ENCODE measurements around the gene SKAP1. TPM values are rescaled to one million over a fixed set of nuclear protein-coding genes. Genes with fewer than 3 reads are reported as not detected.

Gene SKAP1
- total RNA-seq, 1 donor from 2014 or later = 0.27 TPM

GRCh38 chr17:48102798-48103715 is 327.0 kb downstream of the SKAP1 start:
- Histone ChIP-seq H3K9me3 (replicated peaks) (no peaks in the 10 kb centered on the region), H3K27ac (replicated peaks) (no peak overlapping the region), H3K27me3 (ENCODE audit: low read depth) (no peaks in the 10 kb centered on the region), H3K36me3 (no peaks in the 10 kb centered on the region), H3K4me3 (no peak overlapping the region), H3K4me1 (peaks cover 44% of the 10 kb centered on the region)
- no peak for TF ChIP-seq CTCF (IDR thresholded peaks at IDR 0.05; ENCODE audit: borderline replicate concordance)
- no peak for DNase-seq
- intact Hi-C loops (cut with micrococcal nuclease) = no loop called here

GRCh38 chr17:48102043-48102750 is 327.8 kb downstream of the SKAP1 start:
- H3K27ac ChIP-seq (replicated peaks) = peak overlapping the region; percentile 96
- peaks cover 42% of the 10 kb centered on the region for H3K4me1 ChIP-seq
- H3K27me3 ChIP-seq (ENCODE audit: low read depth) = no peaks in the 10 kb centered on the region
- peak overlapping the region; percentile 99 for H3K4me3 ChIP-seq
- intact Hi-C loops (cut with micrococcal nuclease) = no loop called here
- no peaks in the 10 kb centered on the region for H3K36me3 ChIP-seq
- H3K9me3 ChIP-seq (replicated peaks) = no peaks in the 10 kb centered on the region
- DNase-seq = no peak
- TF ChIP-seq CTCF (IDR thresholded peaks at IDR 0.05; ENCODE audit: borderline replicate concordance) = no peak

- no peak for TF ChIP-seq CTCF (IDR thresholded peaks at IDR 0.05; ENCODE audit: borderline replicate concordance)
- H3K9me3 ChIP-seq (replicated peaks) = no peaks in the 10 kb centered on the region
- intact Hi-C loops (cut with micrococcal nuclease) = no loop called here
- no peaks in the 10 kb centered on the region for H3K36me3 ChIP-seq
- H3K27ac ChIP-seq (replicated peaks) = peak within 1 kb of the TSS; percentile 96
- H3K27me3 ChIP-seq (ENCODE audit: low read depth) = no peaks in the 10 kb centered on the region
- peaks cover 34% of the 10 kb centered on the region for H3K4me1 ChIP-seq
- peak within 1 kb of the TSS; percentile 99 for H3K4me3 ChIP-seq
- peak; percentile 94 for DNase-seq
Measured at GRCh38 chr17:48101012-48101720, 328.8 kb downstream of the SKAP1 start, which contains the start of gene CBX1. Gene CBX1 (minus strand): TSS chr17:48101478. CDS start chr17:48077004, 24,474 bp downstream.

- peak; percentile 37 for DNase-seq
- H3K4me1 ChIP-seq = peaks cover 34% of the 10 kb centered on the region
- no peaks in the 10 kb centered on the region for H3K9me3 ChIP-seq (replicated peaks)
- intact Hi-C loops (cut with micrococcal nuclease) = no loop called here
- H3K27me3 ChIP-seq (ENCODE audit: low read depth) = no peaks in the 10 kb centered on the region
- peak overlapping the region; percentile 99 for H3K4me3 ChIP-seq
- H3K27ac ChIP-seq (replicated peaks) = peak overlapping the region; percentile 96
- no peaks in the 10 kb centered on the region for H3K36me3 ChIP-seq
- TF ChIP-seq CTCF (IDR thresholded peaks at IDR 0.05; ENCODE audit: borderline replicate concordance) = no peak
Measured at GRCh38 chr17:48100591-48101011, 329.4 kb downstream of the SKAP1 start.

- intact Hi-C loops (cut with micrococcal nuclease) = no loop called here
- Histone ChIP-seq H3K9me3 (replicated peaks) (no peaks in the 10 kb centered on the region), H3K36me3 (peaks cover 2% of the 10 kb centered on the region), H3K4me1 (peaks cover 34% of the 10 kb centered on the region), H3K27ac (replicated peaks) (peak overlapping the region; percentile 96), H3K4me3 (peak overlapping the region; percentile 99), H3K27me3 (ENCODE audit: low read depth) (no peaks in the 10 kb centered on the region)
- no peak for DNase-seq
- TF ChIP-seq CTCF (IDR thresholded peaks at IDR 0.05; ENCODE audit: borderline replicate concordance) = no peak
Measured at GRCh38 chr17:48100160-48100559, 329.9 kb downstream of the SKAP1 start.
